Activated gamma-delta T cell treated with anti-CD3 and anti-CD28 coated beads, Interleukin-2, amount 50 U/mL, for 16 hours (primary cell): ENCODE measurements around the gene NR4A1.

Experiments
- DNase-seq: peaks from one replicate; pipeline ENCODE4 v3.0.0-alpha.2; 2020; ENCODE audit warnings: low read depth

The NR4A1 gene

DNA sequence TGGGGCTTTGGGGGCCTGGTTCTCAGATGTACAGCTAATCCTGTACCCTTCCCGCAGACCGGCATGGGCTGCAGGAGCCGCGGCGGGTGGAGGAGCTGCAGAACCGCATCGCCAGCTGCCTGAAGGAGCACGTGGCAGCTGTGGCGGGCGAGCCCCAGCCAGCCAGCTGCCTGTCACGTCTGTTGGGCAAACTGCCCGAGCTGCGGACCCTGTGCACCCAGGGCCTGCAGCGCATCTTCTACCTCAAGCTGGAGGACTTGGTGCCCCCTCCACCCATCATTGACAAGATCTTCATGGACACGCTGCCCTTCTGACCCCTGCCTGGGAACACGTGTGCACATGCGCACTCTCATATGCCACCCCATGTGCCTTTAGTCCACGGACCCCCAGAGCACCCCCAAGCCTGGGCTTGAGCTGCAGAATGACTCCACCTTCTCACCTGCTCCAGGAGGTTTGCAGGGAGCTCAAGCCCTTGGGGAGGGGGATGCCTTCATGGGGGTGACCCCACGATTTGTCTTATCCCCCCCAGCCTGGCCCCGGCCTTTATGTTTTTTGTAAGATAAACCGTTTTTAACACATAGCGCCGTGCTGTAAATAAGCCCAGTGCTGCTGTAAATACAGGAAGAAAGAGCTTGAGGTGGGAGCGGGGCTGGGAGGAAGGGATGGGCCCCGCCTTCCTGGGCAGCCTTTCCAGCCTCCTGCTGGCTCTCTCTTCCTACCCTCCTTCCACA, 7.6 kb downstream of the NR4A1 start:
- DNase-seq: no peak

- DNase-seq: no peak
These were observed 8.6 kb downstream of the NR4A1 start for GRCh38 chr12:52059582-52060497.

GRCh38 chr12:52060498-52061177, 9.4 kb downstream of the NR4A1 start:
- DNase-seq: no peak

DNA sequence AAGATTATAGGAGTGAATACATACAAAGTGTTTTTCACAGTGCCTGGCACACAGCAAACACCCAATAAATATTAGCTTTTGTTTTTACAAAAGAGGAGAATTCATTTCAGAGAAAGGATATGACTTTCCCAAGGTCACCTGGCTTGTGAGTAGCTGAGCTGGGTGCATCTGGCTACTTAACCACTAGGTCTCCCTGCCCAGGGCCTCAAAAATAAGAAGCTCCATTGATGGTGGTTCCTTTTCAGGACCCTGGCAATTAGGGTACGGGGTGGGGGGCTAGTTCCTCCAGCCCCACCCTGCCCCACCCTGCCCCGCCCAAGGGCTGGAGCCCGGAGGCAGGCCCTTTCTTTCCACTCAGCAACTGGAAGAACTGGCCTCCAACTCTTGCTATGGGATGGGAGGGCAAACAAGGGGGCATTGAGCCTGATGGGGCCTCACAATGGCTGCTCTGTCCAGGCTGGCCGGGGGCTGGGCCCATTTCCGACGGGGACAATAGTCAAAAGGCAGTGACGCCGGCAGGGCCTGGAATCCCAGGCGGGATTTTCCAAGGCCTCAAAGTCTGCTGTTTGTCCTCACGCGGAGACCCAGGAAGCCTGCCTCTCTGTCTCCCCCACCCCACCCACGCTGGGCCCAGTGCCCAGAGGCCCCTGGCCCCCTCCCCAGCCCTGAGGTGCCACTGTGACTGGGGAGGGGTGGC, 10.4 kb downstream of the NR4A1 start:
- no peak for DNase-seq

- no peak for DNase-seq
These were observed 11.2 kb downstream of the NR4A1 start for GRCh38 chr12:52062167-52063081.

DNA sequence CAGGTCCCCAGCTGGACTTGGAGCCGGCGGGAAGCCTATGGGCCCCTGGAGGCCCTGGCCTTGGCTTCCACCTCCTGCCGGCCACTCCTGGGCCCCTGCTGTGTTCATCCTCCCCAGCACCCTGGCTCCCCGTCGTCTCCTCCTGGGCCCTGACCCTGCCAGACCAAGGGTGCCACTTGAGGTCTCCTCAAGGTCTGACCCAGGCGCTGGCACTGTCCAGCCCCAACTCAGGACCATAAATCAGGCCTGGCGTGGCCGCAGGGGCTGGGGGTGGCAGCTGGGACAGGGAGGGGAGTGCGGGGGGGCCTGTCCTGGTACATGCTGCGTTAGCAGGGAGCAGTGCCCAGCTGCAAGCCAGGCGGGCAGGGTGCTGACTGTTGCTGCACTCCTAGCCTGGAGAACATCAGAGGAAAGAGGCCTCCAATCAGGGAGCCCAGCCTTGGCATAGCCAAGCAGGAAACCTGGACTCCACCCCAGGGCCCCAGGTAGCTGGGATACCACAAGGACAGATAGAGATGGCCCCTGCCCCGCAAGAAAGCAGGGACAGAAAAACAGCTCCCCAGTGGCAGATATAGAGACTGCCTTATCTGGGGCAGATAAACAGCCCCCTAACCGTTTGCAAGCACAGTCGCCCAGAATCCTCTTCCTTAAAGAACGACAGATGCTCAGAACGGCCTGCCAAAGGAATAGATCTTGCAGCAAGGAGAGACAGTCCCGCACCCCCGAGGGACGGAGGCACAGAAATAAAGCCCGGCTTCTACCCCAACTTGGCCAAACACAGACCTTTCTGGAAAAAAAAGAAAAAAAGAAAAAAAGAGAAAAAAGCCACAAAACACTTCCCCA, 12.1 kb downstream of the NR4A1 start:
- no peak for DNase-seq

DNA sequence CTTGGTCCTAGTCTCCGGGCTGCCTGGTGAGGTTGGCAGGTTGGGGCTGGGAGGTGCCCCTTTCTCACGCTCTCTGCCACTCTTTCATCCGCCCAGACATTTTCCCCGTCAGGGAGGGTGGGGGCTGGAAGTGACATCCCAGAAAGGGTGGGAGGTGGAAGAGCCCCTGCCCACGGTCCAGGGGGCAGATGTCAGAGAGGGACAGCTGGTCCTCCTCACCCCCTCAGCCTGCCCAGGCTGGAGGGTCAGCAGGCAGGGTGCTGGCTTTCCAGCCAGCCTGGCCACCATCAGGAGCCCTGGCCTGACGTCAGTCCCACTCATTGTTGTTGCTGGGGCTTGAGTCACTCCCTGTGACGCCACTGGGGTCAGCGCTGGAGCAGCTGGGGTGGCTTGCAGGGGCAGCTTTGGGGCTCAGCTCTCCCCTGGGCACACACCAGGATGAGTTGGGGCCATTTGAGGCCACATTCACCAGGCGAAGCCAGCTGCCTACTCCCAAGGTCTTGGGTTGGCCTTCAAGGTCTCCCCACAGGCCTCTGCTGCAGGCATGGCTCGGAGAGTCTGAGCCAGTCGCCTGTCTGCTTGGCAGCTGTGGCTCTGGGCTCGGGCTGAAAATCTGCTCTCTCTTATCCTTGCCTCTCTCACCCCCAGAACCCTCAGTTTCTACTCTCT, 12.9 kb downstream of the NR4A1 start:
- no peak for DNase-seq

DNA sequence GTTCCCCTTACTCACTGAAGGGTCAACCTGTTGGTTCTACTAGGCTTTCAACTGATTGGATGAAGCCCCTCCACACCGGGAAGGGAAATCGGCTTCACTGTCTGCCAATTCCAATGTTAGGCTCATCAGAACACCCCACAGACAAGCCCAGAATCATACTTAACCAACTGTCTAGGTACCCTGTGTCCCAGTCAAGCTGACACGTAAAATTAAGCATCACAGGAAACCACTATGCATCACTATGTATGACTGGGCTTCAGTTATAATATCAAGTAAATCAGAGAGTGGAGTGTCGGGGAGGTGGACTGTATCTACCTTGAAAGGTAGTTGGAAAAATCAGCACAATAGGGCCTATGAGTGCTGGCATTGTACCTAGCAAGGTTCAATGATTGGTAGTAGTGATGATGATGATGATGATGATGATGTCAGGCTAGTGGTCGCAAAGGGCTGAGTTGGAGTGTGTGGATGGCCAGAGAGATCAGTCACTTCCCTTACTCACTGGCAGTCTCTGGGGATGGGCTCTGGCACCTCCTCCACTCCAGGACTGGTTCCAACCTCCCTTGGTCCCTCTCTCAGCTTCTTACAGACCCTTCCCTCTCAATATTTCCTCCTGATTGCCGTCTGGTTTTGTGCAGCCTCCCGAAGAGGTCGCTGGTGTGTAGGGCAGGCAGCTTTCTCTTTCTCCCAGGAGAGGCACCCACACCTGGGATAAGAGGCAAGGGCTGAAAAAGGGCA, 15.3 kb downstream of the NR4A1 start:
- DNase-seq: no peak

GRCh38 chr12:52067081-52067374, 15.8 kb downstream of the NR4A1 start:
- DNase-seq: no peak

DNA sequence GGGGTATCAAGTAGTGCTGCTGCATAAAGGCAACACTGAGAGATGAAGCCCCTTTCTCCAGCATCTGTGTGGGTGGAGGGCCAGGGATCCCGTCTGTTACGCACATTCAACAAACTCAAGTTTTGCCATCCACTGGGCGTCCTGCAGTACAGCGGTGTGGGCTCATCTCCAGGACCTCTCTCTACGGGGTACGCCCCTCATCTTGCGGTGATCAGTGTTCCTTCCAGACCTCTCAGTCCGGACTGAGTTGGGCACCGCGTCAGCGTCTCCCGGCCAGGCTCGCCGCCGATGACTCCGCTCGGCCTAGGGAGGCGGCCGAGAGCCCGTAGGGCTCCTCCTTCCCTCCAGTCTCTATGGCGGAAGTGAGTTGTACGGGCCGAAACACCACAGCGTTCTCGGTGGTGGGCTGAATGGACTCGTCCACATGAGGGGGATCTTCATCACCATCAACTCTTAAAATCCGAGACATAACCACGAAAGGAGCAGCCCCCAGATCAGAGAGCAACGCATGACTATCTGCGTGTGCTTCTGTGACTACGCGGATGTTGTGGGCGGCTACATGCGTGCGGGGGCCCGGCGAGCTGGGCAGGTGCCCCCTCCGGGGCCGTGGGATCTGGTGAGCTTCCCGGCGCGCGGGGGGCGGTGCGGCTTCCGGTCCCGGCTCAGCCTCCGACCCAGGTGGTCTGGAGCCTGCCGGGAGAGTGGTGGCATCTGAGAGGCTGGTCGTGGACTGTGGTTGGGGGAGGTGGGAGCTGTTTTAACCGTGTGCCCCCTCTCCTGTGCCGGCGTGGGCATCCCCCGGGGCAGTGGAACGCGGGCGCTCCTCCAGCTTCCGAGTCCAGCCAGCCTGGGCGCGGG, 18.3 kb downstream of the NR4A1 start, which contains the start of gene ATG101:
Gene ATG101 (plus strand): TSS at position 652 of the 858 bp plus-strand sequence. CDS start 3,673 bp downstream, outside the sequence.
- DNase-seq: peak; percentile 81

DNA sequence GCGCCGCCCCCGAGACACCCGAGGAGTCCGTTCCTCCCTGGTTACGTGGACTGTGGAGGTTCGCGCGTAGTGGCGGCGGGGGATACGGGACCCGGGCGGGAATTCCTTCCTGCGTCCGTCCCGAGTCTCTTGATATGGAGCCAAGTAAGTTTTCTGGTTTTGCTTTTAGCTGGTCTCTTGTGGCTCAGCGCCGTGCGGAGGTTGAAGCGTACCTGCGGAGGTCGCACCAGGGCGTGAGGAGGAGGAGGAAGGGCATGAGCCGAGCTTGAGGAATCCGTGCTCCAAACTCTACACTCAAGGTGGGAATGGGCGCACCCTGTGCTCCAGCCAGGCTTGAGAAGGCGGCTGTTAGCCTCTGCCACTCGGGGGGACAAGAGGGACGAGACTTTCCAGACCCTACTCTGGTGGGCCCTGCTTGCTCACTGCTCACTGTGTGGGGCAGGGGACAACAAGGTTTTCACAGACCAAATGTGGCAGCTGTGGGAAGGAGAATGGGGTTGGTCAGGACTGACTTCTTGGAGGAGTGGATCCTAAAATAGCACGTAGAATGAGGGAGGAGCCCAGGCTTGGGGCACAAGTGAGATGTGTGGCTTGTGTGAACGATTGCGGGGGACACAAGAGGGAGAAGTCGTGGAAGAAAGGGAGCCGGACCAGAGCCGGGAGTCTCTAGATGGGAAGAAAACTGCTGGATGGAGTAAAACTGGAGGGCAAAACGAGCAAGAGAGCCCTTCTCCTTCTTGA, 19.1 kb downstream of the NR4A1 start:
- no peak for DNase-seq

DNA sequence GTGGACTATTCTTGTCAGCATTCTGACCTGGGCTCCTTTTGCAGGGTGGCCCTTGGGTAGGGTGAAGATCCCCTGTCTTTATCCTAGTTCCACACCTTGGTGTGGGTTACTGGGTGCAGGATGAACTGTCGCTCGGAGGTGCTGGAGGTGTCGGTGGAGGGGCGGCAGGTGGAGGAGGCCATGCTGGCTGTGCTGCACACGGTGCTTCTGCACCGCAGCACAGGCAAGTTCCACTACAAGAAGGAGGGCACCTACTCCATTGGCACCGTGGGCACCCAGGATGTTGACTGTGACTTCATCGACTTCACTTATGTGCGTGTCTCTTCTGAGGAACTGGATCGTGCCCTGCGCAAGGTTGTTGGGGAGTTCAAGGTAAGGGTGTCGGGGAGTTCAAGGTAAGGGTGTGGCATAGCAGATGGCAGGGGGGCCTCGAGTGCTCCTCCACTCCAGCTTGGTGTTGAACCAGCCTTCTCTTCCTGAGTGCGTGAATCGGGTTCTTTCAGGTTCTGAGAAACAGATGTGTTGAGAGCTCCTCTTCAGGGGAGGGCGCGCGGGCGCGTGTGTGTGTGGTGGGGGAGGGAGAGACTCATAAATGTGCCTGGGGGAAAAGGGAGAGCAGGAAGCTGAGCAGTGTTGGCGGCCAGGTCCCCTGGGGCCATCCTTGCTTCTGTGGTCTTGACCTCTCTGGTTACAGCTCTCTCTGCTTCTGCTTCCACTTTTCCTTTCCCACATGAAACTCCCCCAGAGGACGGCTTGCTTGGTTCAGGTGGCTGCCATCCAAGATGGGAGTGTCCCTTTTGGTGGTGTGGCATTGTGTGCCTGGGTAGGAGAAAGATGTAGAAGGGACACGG, 22.5 kb downstream of the NR4A1 start:
- no peak for DNase-seq

- no peak for DNase-seq
These were observed 23.9 kb downstream of the NR4A1 start for GRCh38 chr12:52074971-52075724.

DNA sequence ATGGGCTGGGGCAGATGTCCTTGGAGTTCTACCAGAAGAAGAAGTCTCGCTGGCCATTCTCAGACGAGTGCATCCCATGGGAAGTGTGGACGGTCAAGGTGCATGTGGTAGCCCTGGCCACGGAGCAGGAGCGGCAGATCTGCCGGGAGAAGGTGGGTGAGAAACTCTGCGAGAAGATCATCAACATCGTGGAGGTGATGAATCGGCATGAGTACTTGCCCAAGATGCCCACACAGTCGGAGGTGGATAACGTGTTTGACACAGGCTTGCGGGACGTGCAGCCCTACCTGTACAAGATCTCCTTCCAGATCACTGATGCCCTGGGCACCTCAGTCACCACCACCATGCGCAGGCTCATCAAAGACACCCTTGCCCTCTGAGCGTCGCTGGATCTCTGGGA, 25.6 kb downstream of the NR4A1 start:
- no peak for DNase-seq

DNA sequence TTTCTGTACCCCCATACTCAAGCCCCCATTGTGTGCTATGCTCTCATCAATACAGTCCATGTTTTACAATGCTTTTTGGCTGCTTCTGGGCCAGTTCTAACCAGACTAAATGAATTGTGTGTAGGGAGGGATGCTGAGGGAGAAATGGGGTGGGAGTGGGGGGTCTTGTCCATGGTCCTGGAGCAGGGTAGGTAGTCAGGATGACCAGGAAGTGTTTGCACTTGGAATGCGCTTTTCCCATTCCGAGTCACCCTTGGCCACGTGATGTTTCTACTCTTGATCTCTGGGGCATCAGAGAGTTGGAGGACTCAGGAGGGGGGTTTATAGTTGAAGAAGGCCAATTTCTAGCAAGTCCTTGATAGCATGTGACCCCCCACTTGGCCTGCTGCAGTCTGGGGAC, 27.0 kb downstream of the NR4A1 start:
- no peak for DNase-seq
